ENCODE results near the gene EPHA5. TPM values are rescaled to one million over a fixed set of nuclear protein-coding genes. Genes with fewer than 3 reads are reported as not detected.
A peak's percentile ranks its signal among the peaks of the same experiment; 100 is the strongest.

EPHA5 gene
- total RNA-seq, 1 experiment from 2014 or later, result 1.9 TPM

- no peaks in the 10 kb centered on the region for H3K27me3 ChIP-seq (ENCODE audit: control insufficient read depth, insufficient read depth, low read length)
- DNase-seq (ENCODE audit: low read depth, low spot score) (no peak), ATAC-seq (no peak)
- ChIA-PET POLR2A (no interaction called here), CTCF (no interaction called here)
- intact Hi-C loops (cut with micrococcal nuclease; ENCODE audit: unreplicated experiment), result no loop called here
- no peaks in the 10 kb centered on the region for H3K9me3 ChIP-seq (ENCODE audit: control insufficient read depth, insufficient read depth, low read depth, low read length)
- peak overlapping the region in 1 of 2 experiments; percentile 47; a peak in 2 of 4 replicates for H3K4me3 ChIP-seq (ENCODE audit: low read depth in 2 of 2, low read length in 2 of 2)
- TF ChIP-seq REST (IDR thresholded peaks at IDR 0.05; ENCODE audit: insufficient read depth in 1 of 2, low read depth in 2 of 2, low read length in 1 of 2) (no peak), SIN3A (IDR thresholded peaks at IDR 0.05; ENCODE audit: borderline replicate concordance, insufficient read depth, low read depth, low read length) (no peak)
- in situ Hi-C loops (cut with HindIII; ENCODE audit: low pct_unique_long_range_greater_than_20kb, low sequenced_read_pairs), result no loop called here
- H3K36me3 ChIP-seq (ENCODE audit: control insufficient read depth, insufficient read depth, low read length), result no peaks in the 10 kb centered on the region
- H3K27ac ChIP-seq (ENCODE audit: low read length), result no peak overlapping the region
- no peaks in the 10 kb centered on the region; the same call in 1 of the 2 replicates for H3K4me1 ChIP-seq (ENCODE audit: control insufficient read depth, insufficient read depth, low read length)
- BruUV-seq (replicated peaks), result no TSS peak
Observed at GRCh38 chr4:65671372-65671771, 1.1 kb upstream of the EPHA5 start.

GRCh38 chr4:65670020-65670330 is 314 bp downstream of the EPHA5 start:
- Histone ChIP-seq H3K36me3 (ENCODE audit: control insufficient read depth, insufficient read depth, low read length) (no peaks in the 10 kb centered on the region), H3K4me1 (ENCODE audit: control insufficient read depth, insufficient read depth, low read length) (no peaks in the 10 kb centered on the region; the same call in 1 of the 2 replicates), H3K27ac (ENCODE audit: low read length) (no peak overlapping the region), H3K27me3 (ENCODE audit: control insufficient read depth, insufficient read depth, low read length) (no peaks in the 10 kb centered on the region), H3K9me3 (ENCODE audit: control insufficient read depth, insufficient read depth, low read depth, low read length) (no peaks in the 10 kb centered on the region), H3K4me3 (ENCODE audit: low read depth in 2 of 2, low read length in 2 of 2) (peak overlapping the region; percentile 47 to 53)
- TF ChIP-seq REST (IDR thresholded peaks at IDR 0.05; ENCODE audit: insufficient read depth in 1 of 2, low read depth in 2 of 2, low read length in 1 of 2), result no peak
- no peak for TF ChIP-seq POLR2AphosphoS5 (IDR thresholded peaks at IDR 0.05; ENCODE audit: low read depth, low read length)
- TF ChIP-seq TCF7L2 (IDR thresholded peaks at IDR 0.05; ENCODE audit: low read depth, low read length), result no peak
- TF ChIP-seq SIN3A (IDR thresholded peaks at IDR 0.05; ENCODE audit: borderline replicate concordance, insufficient read depth, low read depth, low read length), result no peak
- TF ChIP-seq CTCF (IDR thresholded peaks at IDR 0.05), result no peak
- no TSS peak for BruUV-seq (replicated peaks)
- in situ Hi-C loops (cut with HindIII; ENCODE audit: low pct_unique_long_range_greater_than_20kb, low sequenced_read_pairs) (no loop called here), intact Hi-C loops (cut with micrococcal nuclease; ENCODE audit: unreplicated experiment) (no loop called here)
- CTCF ChIA-PET, result no interaction called here
- DNase-seq (ENCODE audit: low read depth, low spot score), result no peak
- POLR2A ChIA-PET, result no interaction called here
- ATAC-seq, result no peak
